HG03442 (cell line): Measurements from ENCODE around the gene LRMDA.

Experiments used
- ATAC-seq: cut with Tn5 transposase; IDR thresholded peaks from one replicate; pipeline ENCODE4 v1.9.1; 2021; ENCODE audit warnings: mild to moderate bottlenecking, moderate library complexity; ENCODE audit not compliant: unreplicated experiment

LRMDA gene

GRCh38 chr10:75431180-75432111, at the start of gene LRMDA:
Gene LRMDA, plus strand, starts transcription at chr10:75431624.
- ATAC-seq = no peak

GRCh38 chr10:75386128-75386527, 45.3 kb upstream of the LRMDA start:
- no peak for ATAC-seq

GRCh38 chr10:75388082-75388481, 43.3 kb upstream of the LRMDA start:
- no peak for ATAC-seq

- ATAC-seq = no peak
Measured at GRCh38 chr10:75390178-75390577, 41.2 kb upstream of the LRMDA start.

GRCh38 chr10:75392271-75392670, 39.2 kb upstream of the LRMDA start:
- ATAC-seq = no peak

- ATAC-seq = no peak
Measured at GRCh38 chr10:75392744-75393143, 38.7 kb upstream of the LRMDA start.

GRCh38 chr10:75394221-75394620, 37.2 kb upstream of the LRMDA start:
- ATAC-seq = no peak

GRCh38 chr10:75395066-75395931, 36.1 kb upstream of the LRMDA start:
- ATAC-seq = no peak

GRCh38 chr10:75395932-75396630, 35.3 kb upstream of the LRMDA start:
- ATAC-seq = no peak

- no peak for ATAC-seq
Measured at GRCh38 chr10:75396631-75397495, 34.6 kb upstream of the LRMDA start.

GRCh38 chr10:75397496-75398199, 33.8 kb upstream of the LRMDA start:
- no peak for ATAC-seq

GRCh38 chr10:75398200-75398691, 33.2 kb upstream of the LRMDA start:
- ATAC-seq = no peak

- ATAC-seq = no peak
Measured at GRCh38 chr10:75398692-75399460, 32.5 kb upstream of the LRMDA start.

- ATAC-seq = no peak
Measured at GRCh38 chr10:75399461-75400162, 31.8 kb upstream of the LRMDA start.

GRCh38 chr10:75400163-75400770, 31.2 kb upstream of the LRMDA start:
- no peak for ATAC-seq

- no peak for ATAC-seq
Measured at GRCh38 chr10:75400771-75401568, 30.5 kb upstream of the LRMDA start.
